A673 (cell line): ENCODE measurements around the gene KLF3. TPM values are rescaled to one million over a fixed set of nuclear protein-coding genes. Genes with fewer than 3 reads are reported as not detected.

ENCODE experiments used
- BruUV-seq: library from RNA; stranded (reverse); fragments of 400-500 nt; replicated peaks from 2 replicates; lab custom pipeline; 2021; lab: Mats Ljungman, UMichigan
- CTCF ChIA-PET: fragments of 300-600 bp; sonication (Branson Sonifier 250); formaldehyde crosslinking; loops from one replicate; lab custom pipeline; 2022; ENCODE audit warnings: antibody characterized with exemption; lab: Charles Lee
- POLR2A ChIA-PET: fragments of 300-600 bp; sonication (Branson Sonifier 250); formaldehyde crosslinking; loops from one replicate; lab custom pipeline; 2022; ENCODE audit warnings: antibody characterized with exemption; ENCODE audit not compliant: low non-redundant PET; lab: Charles Lee
- DNase-seq: peaks from one replicate; pipeline ENCODE4 v3.0.0-alpha.2; 2015; ENCODE audit warnings: low spot score
- H3K27ac ChIP-seq: fragments of 200-600 bp; sonication (generic); 2 replicates; pipeline ENCODE4 v1.5.1; 2016; ENCODE audit warnings: mixed run types, low read depth, mild to moderate bottlenecking, mixed read lengths, antibody characterized with exemption, low read length; ENCODE audit not compliant: poor library complexity, severe bottlenecking
- H3K27me3 ChIP-seq: fragments of 200-600 bp; sonication (generic); replicated peaks from 2 replicates; pipeline ENCODE4 v1.6.1; 2017; ENCODE audit warnings: mixed run types, low read depth, mild to moderate bottlenecking, mixed read lengths, antibody characterized with exemption, low read length; ENCODE audit not compliant: insufficient read depth, poor library complexity
- H3K36me3 ChIP-seq: fragments of 200-600 bp; sonication (generic); 2 replicates; pipeline ENCODE4 v1.6.1; 2016; ENCODE audit warnings: mixed run types, mild to moderate bottlenecking, mixed read lengths, antibody characterized with exemption, low read length; ENCODE audit not compliant: insufficient read depth, poor library complexity, severe bottlenecking
- H3K4me1 ChIP-seq: fragments of 200-600 bp; sonication (generic); 2 replicates; pipeline ENCODE4 v1.6.1; 2017; ENCODE audit warnings: mixed run types, mild to moderate bottlenecking, mixed read lengths, antibody characterized with exemption, low read length; ENCODE audit not compliant: insufficient read depth, poor library complexity, severe bottlenecking
- H3K4me3 ChIP-seq: fragments of 200-600 bp; sonication (generic); 2 replicates; pipeline ENCODE4 v1.5.1; 2016; ENCODE audit warnings: low read depth, mixed run types, mild to moderate bottlenecking, mixed read lengths, low read length; ENCODE audit not compliant: poor library complexity, severe bottlenecking
- H3K9me3 ChIP-seq: fragments of 200-600 bp; sonication (generic); 2 replicates; pipeline ENCODE4 v1.6.1; 2016; ENCODE audit warnings: mixed run types, low read depth, mild to moderate bottlenecking, mixed read lengths, antibody characterized with exemption, low read length; ENCODE audit not compliant: poor library complexity, severe bottlenecking
- EZH2 ChIP-seq: fragments of 200-600 bp; sonication (generic); IDR thresholded peaks from 2 replicates; pipeline ENCODE4 v1.6.1; 2017; ENCODE audit warnings: borderline replicate concordance, low read depth, mild to moderate bottlenecking, mixed read lengths, antibody characterized with exemption, low read length; ENCODE audit not compliant: poor library complexity, severe bottlenecking
- intact Hi-C: fragments of 100-400 bp; cut with micrococcal nuclease; formaldehyde crosslinking; loops from one replicate; pipeline ENCODE4 v1.10.0; 2022; ENCODE audit not compliant: unreplicated experiment
- total RNA-seq: library from RNA; stranded (reverse); gene quantifications from 2 replicates; pipeline ENCODE4 v1.2.3, GENCODE V29; 2021
- TF ChIP-seq, protein P1 (sequence below): fragments of 300-800, 200-600 bp; sonication (generic); conservative IDR thresholded peaks from 2 replicates; pipeline ENCODE4 v1.5.1; 2017; ENCODE audit warnings: low read depth, mild to moderate bottlenecking, antibody characterized with exemption, low read length, moderate library complexity, mixed read lengths

KLF3 gene
- total RNA-seq, 1 experiment from 2014 or later, result 36.1 TPM

DNA sequence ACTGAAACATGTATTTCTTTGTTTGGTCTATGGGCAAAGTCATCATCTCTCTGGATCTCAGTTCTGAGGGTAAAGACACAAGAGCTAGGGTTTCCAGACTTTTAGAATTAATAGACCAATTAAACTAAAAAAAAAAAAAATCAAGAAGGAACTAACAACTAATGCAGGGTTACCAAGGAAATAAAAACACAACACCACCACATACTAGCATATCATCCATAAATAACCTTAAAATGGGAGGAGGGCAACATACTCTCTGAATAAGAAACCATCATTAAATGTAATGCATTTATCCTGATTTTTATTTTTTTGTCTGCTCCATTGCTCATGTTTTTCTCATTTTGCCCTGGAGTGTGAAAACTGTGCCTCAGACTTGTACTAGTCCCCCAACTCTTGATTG lies 33.5 kb upstream of the KLF3 start:
- DNase-seq, result no peak
- ChIA-PET CTCF (no interaction called here), POLR2A (no interaction called here)
- no TSS peak for BruUV-seq
- no peaks in the 10 kb centered on the region for H3K27me3 ChIP-seq
- H3K4me1 ChIP-seq, result no peaks in the 10 kb centered on the region
- TF ChIP-seq, protein P1, sequence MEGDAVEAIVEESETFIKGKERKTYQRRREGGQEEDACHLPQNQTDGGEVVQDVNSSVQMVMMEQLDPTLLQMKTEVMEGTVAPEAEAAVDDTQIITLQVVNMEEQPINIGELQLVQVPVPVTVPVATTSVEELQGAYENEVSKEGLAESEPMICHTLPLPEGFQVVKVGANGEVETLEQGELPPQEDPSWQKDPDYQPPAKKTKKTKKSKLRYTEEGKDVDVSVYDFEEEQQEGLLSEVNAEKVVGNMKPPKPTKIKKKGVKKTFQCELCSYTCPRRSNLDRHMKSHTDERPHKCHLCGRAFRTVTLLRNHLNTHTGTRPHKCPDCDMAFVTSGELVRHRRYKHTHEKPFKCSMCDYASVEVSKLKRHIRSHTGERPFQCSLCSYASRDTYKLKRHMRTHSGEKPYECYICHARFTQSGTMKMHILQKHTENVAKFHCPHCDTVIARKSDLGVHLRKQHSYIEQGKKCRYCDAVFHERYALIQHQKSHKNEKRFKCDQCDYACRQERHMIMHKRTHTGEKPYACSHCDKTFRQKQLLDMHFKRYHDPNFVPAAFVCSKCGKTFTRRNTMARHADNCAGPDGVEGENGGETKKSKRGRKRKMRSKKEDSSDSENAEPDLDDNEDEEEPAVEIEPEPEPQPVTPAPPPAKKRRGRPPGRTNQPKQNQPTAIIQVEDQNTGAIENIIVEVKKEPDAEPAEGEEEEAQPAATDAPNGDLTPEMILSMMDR, result no peak
- TF ChIP-seq EZH2, result no peak
- no peak overlapping the region for H3K4me3 ChIP-seq
- H3K9me3 ChIP-seq, result no peaks in the 10 kb centered on the region
- H3K27ac ChIP-seq, result no peak overlapping the region
- H3K36me3 ChIP-seq, result no peaks in the 10 kb centered on the region
- intact Hi-C loops, result no loop called here

DNA sequence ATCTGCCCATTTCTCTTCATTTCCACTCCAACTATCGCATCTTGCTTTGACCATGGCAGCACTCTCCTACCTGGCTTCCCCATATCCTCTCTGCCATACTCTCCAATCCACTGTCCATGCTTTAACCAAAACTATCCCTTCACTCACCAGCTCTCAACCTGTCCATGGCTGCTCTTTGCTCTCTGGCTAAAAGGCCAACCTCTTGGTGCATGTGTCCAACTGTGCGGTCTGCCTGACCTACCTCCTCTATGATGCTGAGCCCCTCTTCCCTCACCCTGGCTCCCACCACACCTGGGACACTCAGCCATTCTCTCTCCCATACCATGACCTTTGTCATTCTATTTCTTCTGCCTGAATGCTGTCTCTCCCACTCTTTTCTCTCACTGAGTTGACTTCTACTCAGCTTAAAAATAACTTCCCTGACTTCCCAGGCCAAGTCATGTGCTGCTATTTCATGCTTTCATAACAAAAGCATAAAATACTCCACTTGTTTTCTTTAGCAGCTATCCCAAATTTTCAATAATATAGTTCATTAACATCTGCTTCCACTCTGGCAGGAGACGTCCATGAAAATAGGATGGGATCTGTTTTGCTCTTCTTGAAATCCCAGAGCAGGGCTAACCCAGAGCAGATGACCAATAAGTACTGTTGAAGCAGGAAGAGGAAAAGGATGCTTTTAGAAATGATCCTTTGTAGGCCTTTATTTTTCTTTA lies 29.8 kb upstream of the KLF3 start:
- POLR2A ChIA-PET, result interaction anchor here (0.6 kb wide), 1 partner anchor 311 kb away, joined by 14 read pairs; no protein-coding TSS in a partner anchor
- TF ChIP-seq EZH2, result no peak
- TF ChIP-seq, protein P1, result no peak

DNA sequence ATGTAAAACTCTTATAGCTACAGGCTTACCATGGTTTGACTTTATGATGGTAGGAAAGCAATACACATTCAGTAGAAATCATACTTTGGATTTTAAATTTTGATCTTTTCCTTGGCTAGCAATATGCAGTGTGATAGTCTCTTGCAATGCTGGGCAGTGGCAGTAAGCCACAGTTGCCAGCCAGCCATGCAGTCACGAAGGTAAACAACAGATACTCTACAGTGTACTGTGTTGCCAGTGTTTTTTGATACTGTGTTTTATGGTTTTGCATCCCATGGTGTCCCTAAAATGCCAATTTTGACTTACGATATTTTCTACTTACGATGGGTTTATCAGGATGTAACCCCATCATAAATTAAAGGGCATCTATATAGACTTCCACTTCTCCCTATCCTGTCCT lies 24.8 kb upstream of the KLF3 start:
- Histone ChIP-seq H3K9me3 (no peaks in the 10 kb centered on the region), H3K27ac (no peak overlapping the region), H3K4me3 (no peak overlapping the region), H3K36me3 (no peaks in the 10 kb centered on the region), H3K27me3 (no peaks in the 10 kb centered on the region), H3K4me1 (no peaks in the 10 kb centered on the region)
- CTCF ChIA-PET, result no interaction called here
- no peak for DNase-seq
- BruUV-seq, result no TSS peak
- intact Hi-C loops, result no loop called here
- TF ChIP-seq, protein P1, result no peak
- no peak for TF ChIP-seq EZH2
- POLR2A ChIA-PET, result no interaction called here

More for the DNA sequence above, 29.8 kb upstream of the KLF3 start:
- no TSS peak for BruUV-seq
- no peak overlapping the region for H3K4me3 ChIP-seq
- no peaks in the 10 kb centered on the region for H3K4me1 ChIP-seq
- CTCF ChIA-PET, result no interaction called here
- intact Hi-C loops, result no loop called here
- DNase-seq, result no peak
- H3K9me3 ChIP-seq, result no peaks in the 10 kb centered on the region
- no peak overlapping the region for H3K27ac ChIP-seq
- no peaks in the 10 kb centered on the region for H3K27me3 ChIP-seq
- H3K36me3 ChIP-seq, result no peaks in the 10 kb centered on the region
